Activated CD4-positive, alpha-beta T cell treated with anti-CD3 and anti-CD28 coated beads, Interleukin-2, amount 10 ng/mL, durations not matched to agents 7 days and 5 days (primary cell): ENCODE results near the gene TMPRSS7. TPM values are rescaled to one million over a fixed set of nuclear protein-coding genes. Genes with fewer than 3 reads are reported as not detected.

ENCODE experiments used
- CTCF ChIA-PET: fragments of 350-600 bp; sonication (Branson Sonifier 250); formaldehyde crosslinking; loops from one replicate; lab custom pipeline; 2021; ENCODE audit warnings: antibody characterized with exemption; lab: Charles Lee
- POLR2A ChIA-PET: fragments of 350-600 bp; sonication (Branson Sonifier 250); formaldehyde crosslinking; loops from one replicate; lab custom pipeline; 2021; ENCODE audit warnings: antibody characterized with exemption; lab: Charles Lee
- DNase-seq: peaks from one replicate; pipeline ENCODE4 v3.0.0-alpha.2; 2020
- H3K27ac Mint-ChIP-seq: one replicate; pipeline ENCODE4 v1.8.0; 2021; ENCODE audit warnings: mild to moderate bottlenecking, moderate library complexity, mixed read lengths
- H3K27me3 Mint-ChIP-seq: one replicate; pipeline ENCODE4 v1.8.0; 2021; ENCODE audit warnings: mixed read lengths
- H3K36me3 Mint-ChIP-seq: one replicate; pipeline ENCODE4 v1.8.0; 2021; ENCODE audit warnings: low read depth, mixed read lengths
- H3K4me1 Mint-ChIP-seq: one replicate; pipeline ENCODE4 v1.8.0; 2021; ENCODE audit warnings: mixed read lengths
- H3K4me3 Mint-ChIP-seq: one replicate; pipeline ENCODE4 v1.8.0; 2021; ENCODE audit warnings: mild to moderate bottlenecking, moderate library complexity, mixed read lengths
- H3K9me3 Mint-ChIP-seq: one replicate; pipeline ENCODE4 v1.8.0; 2021; ENCODE audit warnings: mixed read lengths
- total RNA-seq, 2 experiments: library from RNA; stranded (reverse); gene quantifications; one replicate each; pipeline ENCODE4 v1.2.3, GENCODE V29; 2021

TMPRSS7 gene
- total RNA-seq, 2 experiments from 2014 or later, result not detected

DNA sequence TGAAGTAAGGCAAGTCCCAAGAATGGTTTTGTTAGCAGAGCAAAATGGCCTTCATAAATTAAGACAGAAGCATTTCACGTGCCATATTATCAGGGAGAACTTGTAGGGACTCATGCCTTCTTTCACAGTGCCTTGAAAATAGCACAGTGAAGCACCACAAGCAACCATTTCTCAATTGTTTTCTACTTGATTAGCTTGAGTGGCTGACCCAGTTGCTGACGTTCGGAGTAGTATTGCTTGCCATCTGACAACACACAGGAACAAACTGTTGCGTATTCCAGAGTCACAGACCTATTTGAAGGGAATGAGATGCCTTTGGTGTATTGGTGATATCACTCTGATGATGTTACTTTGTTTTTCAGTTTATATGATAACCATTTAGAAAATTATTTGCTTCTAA is 48.7 kb downstream of the TMPRSS7 start:
- no peak overlapping the region for H3K27ac Mint-ChIP-seq
- no peaks in the 10 kb centered on the region for H3K9me3 Mint-ChIP-seq
- POLR2A ChIA-PET, result no interaction called here
- CTCF ChIA-PET, result no interaction called here
- peaks cover 46% of the 10 kb centered on the region for H3K4me1 Mint-ChIP-seq
- no peak overlapping the region for H3K4me3 Mint-ChIP-seq
- DNase-seq, result no peak
- peaks cover 5% of the 10 kb centered on the region for H3K27me3 Mint-ChIP-seq
- no peaks in the 10 kb centered on the region for H3K36me3 Mint-ChIP-seq

DNA sequence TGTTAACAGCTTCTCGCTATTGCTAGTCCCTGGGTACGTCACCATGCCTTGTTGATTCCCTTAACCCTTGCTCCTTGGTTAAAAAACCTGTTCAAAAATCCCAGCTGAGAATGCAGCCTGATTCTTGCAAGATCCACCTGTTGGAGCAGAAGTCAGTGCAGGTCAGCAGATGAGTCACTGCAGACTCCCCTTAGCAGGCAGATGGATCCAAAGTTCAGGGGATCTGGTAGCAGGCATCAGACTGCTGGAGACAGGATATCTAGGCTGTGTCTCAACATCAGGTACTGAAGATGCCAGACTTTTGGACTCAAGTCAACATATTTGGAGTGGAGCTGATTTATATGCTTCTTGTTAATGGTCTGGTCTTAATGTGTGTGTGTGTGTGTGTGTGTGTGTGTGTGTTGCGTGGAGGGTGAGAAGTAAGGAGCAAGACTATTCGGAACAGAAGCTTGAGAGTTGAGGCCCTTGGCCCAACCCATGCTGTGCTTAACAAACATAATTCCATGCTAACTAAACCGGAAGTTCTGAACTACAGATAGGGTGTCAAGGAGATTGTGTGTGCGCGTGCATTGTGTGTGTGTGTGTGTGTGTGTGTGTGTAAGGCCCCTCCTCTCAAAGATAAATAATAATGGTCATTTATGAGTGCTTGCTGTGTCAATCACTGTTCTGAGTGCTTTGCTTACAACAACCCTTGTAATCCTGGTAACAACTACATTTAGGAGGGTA is 50.6 kb downstream of the TMPRSS7 start:
- peaks cover 56% of the 10 kb centered on the region for H3K4me1 Mint-ChIP-seq
- H3K36me3 Mint-ChIP-seq, result peaks cover 4% of the 10 kb centered on the region
- H3K27me3 Mint-ChIP-seq, result peaks cover 5% of the 10 kb centered on the region
- no peaks in the 10 kb centered on the region for H3K9me3 Mint-ChIP-seq
- POLR2A ChIA-PET, result no interaction called here
- peak overlapping the region; percentile 87 for H3K27ac Mint-ChIP-seq
- CTCF ChIA-PET, result interaction anchor here (0.6 to 1.1 kb wide), 2 partner anchors 13 to 377 kb away, joined by 3 read pairs; no protein-coding TSS in a partner anchor
- DNase-seq, result no peak
- peak overlapping the region; percentile 82 for H3K4me3 Mint-ChIP-seq

DNA sequence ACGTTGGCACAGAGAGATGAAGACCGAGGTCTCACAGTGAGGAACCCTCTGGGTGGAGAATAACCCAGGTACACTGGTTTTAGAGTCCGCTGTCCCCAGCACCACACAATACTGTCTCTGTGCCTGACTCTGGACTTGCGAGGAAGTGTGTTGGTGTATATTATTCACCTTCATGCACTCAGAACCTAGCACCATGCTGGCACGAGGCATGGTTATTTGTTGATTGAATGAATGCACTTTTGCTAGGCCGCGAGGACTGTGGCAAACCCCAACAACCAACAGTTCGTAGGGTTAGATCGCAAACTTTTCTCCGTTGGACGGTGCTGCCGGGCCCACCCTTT is 51.2 kb downstream of the TMPRSS7 start:
- DNase-seq, result no peak
- no peaks in the 10 kb centered on the region for H3K9me3 Mint-ChIP-seq
- H3K27ac Mint-ChIP-seq, result peak overlapping the region; percentile 87
- H3K4me3 Mint-ChIP-seq, result peak overlapping the region; percentile 82
- POLR2A ChIA-PET, result no interaction called here
- peaks cover 5% of the 10 kb centered on the region for H3K27me3 Mint-ChIP-seq
- peaks cover 62% of the 10 kb centered on the region for H3K4me1 Mint-ChIP-seq
- CTCF ChIA-PET, result interaction anchor here (0.6 to 1.1 kb wide), 2 partner anchors 13 to 377 kb away, joined by 3 read pairs; no protein-coding TSS in a partner anchor
- H3K36me3 Mint-ChIP-seq, result peaks cover 4% of the 10 kb centered on the region

DNA sequence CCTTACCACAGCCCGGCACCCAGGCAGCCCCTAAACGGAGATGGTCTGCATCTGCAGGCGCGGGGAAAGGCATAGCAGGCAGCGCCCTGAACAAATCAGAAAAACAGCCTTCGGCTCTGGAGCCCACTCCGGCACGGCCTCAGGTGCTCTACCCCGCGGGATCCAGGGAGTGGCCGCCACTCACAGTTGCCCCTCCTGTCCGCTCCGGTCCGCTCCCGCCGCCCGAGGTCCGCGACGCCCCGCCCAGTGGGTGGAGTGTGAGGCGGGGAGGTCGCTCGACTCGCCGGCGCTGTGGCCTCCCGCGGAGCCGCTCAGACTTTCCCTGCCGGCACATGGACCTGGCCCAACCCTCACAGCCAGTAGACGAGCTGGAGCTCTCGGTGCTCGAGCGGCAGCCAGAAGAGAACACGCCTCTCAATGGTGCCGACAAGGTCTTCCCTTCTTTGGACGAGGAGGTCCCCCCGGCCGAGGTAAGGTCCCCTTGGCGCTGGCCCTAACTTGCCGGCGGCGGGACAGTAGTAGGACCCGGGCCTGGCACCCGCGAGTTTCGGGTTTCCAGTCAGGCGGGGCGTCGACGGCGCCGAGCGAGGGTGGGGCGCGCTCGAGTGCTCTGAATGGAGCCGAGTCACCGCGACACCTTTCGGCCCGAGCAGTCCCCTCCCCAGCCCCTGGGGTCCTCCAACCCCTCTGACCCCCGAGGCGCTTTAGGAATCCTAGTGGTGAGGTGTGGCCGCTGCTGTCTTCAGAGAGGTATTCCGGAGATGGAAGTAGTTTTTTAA is 51.7 kb downstream of the TMPRSS7 start, which contains the start of gene C3orf52:
Gene C3orf52, plus strand, starts transcription at position 314 of the 779 bp plus-strand sequence. Its CDS starts 19 bp downstream, at position 333.
- H3K27ac Mint-ChIP-seq, result peak within 1 kb of the TSS; percentile 87
- no peaks in the 10 kb centered on the region for H3K9me3 Mint-ChIP-seq
- peaks cover 67% of the 10 kb centered on the region for H3K4me1 Mint-ChIP-seq
- peaks cover 4% of the 10 kb centered on the region for H3K27me3 Mint-ChIP-seq
- DNase-seq, result peak; percentile 71
- peak within 1 kb of the TSS; percentile 82 for H3K4me3 Mint-ChIP-seq
- ChIA-PET CTCF (interaction anchor here (0.7 to 1.6 kb wide), 2 partner anchors 12 to 19 kb away, joined by 3 to 5 read pairs; no protein-coding TSS in a partner anchor), POLR2A (no interaction called here)
- H3K36me3 Mint-ChIP-seq, result peaks cover 8% of the 10 kb centered on the region

DNA sequence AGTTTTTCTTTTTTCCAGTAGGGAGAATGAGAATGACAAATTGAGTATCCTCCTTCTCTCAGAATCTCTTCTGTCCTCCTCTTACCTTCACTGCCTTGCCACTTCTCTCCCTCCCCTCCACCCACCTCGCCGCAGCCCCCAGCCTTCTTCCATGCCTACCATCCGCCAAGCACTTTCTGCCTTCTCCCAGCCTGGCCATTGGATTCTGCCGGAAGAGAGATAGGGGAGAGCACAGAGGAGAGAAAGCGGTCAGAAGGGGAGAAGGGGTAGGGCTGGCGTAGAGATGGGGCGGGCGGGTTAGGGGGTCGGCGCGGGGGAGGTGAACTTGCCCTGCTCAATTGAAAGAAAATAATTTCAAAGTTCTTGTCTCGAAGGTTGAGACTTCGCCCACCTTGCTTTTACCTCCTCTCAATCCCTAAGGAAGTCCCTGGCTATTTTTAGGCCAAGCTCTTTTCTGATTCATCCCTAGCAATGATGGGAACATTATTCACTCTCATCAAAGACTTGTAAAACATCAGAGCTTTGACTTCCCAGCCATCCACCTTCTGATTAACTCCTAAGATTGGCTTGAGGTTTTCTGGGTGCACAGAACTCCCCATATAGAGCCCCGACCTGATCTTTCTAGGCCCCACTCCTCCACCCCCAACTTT is 52.5 kb downstream of the TMPRSS7 start:
- Mint-ChIP-seq H3K4me1 (peaks cover 70% of the 10 kb centered on the region), H3K9me3 (no peaks in the 10 kb centered on the region), H3K27ac (peak overlapping the region; percentile 87), H3K27me3 (peaks cover 4% of the 10 kb centered on the region), H3K36me3 (peaks cover 10% of the 10 kb centered on the region), H3K4me3 (peak overlapping the region; percentile 82)
- ChIA-PET CTCF (interaction anchor here (0.7 to 1.6 kb wide), 3 partner anchors 11 to 20 kb away, joined by 3 to 5 read pairs (median 3); no protein-coding TSS in a partner anchor), POLR2A (no interaction called here)
- no peak for DNase-seq

DNA sequence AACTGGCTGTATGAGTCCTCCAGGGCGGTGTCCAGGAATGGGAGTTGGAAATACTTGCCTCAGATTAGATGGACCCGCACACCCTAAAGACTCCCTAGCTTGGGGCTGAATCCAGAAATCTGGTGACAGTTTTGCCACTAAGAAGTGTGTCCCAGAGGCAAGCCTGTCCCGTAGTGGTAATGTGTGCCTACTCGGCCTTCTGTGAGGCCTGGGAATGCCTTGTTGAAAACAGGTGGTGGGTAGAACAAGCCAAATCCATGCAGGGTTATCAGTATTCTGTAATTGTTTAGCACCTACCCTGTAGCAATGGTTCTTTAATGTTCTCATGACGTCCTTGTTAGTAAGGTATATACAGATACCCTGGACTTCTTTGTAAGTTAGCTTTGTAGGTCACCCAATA is 53.2 kb downstream of the TMPRSS7 start:
- Mint-ChIP-seq H3K27me3 (peaks cover 4% of the 10 kb centered on the region), H3K36me3 (peaks cover 13% of the 10 kb centered on the region), H3K4me3 (peak overlapping the region; percentile 82), H3K4me1 (peaks cover 77% of the 10 kb centered on the region), H3K9me3 (no peaks in the 10 kb centered on the region), H3K27ac (no peak overlapping the region)
- DNase-seq, result no peak
- ChIA-PET POLR2A (no interaction called here), CTCF (interaction anchor here (1.0 to 1.6 kb wide), 3 partner anchors 10 to 20 kb away, joined by 3 to 5 read pairs (median 3); no protein-coding TSS in a partner anchor)

DNA sequence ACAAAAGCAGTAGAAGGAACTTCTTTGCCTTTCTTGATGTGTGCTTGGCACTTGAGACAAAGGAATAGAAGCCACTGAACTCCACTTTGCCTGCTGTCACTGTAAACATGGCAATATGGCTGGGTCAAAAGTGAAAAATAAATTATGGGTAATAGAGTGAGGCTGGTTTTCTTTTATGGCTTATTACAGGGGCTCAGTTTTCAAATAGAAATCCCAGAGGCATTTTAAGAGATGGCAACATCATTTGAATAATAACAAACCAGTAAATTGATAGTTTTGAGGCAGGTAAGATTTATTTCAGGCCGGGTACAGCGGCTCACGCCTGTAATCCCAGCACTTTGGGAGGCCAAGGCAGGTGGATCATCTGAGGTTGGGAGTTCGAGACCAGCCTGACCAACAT is 54.4 kb downstream of the TMPRSS7 start:
- peaks cover 83% of the 10 kb centered on the region for H3K4me1 Mint-ChIP-seq
- no peak overlapping the region for H3K27ac Mint-ChIP-seq
- CTCF ChIA-PET, result interaction anchor here (1.0 to 1.1 kb wide), 2 partner anchors 8 to 18 kb away, joined by 3 read pairs; no protein-coding TSS in a partner anchor
- H3K9me3 Mint-ChIP-seq, result no peaks in the 10 kb centered on the region
- POLR2A ChIA-PET, result no interaction called here
- no peak overlapping the region for H3K4me3 Mint-ChIP-seq
- peaks cover 2% of the 10 kb centered on the region for H3K27me3 Mint-ChIP-seq
- DNase-seq, result no peak
- peaks cover 19% of the 10 kb centered on the region for H3K36me3 Mint-ChIP-seq

DNA sequence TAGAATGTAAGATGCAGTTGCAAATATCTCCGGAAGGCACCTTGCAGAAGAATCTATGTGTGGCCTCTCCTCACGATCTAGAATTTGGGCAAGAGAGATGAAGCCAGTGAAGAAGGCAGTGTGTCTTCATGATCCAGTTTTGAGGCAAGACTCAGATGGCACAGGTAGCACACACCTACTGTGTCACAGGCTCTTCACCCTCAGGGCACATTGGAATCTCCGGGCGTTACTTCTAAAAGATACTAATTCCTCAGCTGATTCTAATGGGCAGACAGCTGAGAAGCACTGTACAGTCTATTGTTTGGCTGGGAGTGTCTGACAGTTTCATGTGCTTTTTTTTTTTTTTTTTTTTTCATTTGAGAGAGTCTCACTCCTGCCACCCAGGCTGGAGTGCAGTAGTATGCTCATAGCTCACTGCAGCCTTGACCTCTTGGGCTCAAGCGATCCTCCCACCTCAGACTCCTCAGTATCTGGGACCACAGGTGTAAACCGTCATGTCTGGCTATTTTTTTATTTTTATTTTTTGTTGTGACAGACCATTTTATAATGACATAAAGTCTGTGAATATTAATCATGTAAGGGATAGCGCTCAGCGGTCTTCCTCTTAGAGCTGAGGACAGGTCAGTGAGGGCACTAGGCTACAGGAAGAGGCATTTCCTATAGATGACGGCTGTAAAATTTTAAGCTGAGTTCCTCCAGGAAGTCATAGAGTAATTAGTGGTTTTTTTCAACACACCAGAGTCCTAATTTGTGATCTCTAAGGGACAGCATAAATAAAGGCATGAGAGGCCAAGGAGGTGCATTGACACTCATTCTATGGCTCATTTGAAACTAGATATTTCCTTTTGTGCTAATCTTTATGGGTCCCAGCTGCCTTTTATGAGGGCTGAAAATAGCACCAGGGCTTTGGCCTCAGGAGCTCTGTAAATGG is 55.7 kb downstream of the TMPRSS7 start:
- H3K9me3 Mint-ChIP-seq, result no peaks in the 10 kb centered on the region

DNA sequence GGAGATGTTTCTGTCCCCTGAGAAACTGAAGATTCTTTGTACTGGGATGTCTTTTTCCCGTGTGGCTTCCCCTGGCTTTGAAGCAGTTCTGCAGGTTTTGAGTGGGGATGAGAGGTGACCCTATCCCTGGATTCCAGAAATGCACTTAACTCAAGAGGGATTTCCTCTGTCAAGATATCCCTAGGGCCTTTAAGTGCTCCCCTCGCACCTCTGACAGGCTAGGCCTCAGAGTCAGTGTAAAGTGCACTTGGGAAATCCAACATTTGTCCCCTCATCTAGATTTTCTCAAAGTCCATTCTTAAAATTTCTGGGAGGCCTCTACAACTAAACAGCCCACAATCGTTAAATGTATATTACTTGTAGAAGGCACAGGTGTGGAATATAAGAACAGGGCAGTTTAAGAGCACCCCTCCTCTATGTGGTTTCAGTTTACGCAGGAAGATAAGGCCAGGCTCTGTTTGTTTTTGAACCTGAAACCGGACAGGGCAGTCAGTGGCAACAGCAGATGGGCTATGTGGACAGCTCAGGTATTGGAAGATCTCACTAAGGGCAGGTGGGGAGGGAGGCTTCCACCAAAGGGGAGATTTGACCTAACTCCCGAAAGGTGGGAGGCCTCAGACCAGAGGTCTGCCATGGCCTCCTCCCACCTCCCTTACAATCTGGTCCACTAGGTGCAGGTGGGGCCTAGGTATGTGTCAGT is 56.5 kb downstream of the TMPRSS7 start:
- H3K27me3 Mint-ChIP-seq, result no peaks in the 10 kb centered on the region
- H3K27ac Mint-ChIP-seq, result peak overlapping the region; percentile 51
- no peak overlapping the region for H3K4me3 Mint-ChIP-seq
- no peak for DNase-seq
- CTCF ChIA-PET, result interaction anchor here (1.5 kb wide), 1 partner anchor 16 kb away, joined by 4 read pairs; no protein-coding TSS in a partner anchor
- peaks cover 67% of the 10 kb centered on the region for H3K4me1 Mint-ChIP-seq
- no peaks in the 10 kb centered on the region for H3K9me3 Mint-ChIP-seq
- POLR2A ChIA-PET, result no interaction called here
- peaks cover 34% of the 10 kb centered on the region for H3K36me3 Mint-ChIP-seq

More for the DNA sequence above, 55.7 kb downstream of the TMPRSS7 start:
- ChIA-PET POLR2A (interaction anchor here (0.6 kb wide), 2 partner anchors 10 to 87 kb away, joined by 3 read pairs; no protein-coding TSS in a partner anchor), CTCF (interaction anchor here (1.0 to 1.5 kb wide), 3 partner anchors 10 to 20 kb away, joined by 3 to 4 read pairs (median 3); no protein-coding TSS in a partner anchor)
- peaks cover 70% of the 10 kb centered on the region for H3K4me1 Mint-ChIP-seq
- peaks cover 25% of the 10 kb centered on the region for H3K36me3 Mint-ChIP-seq
- DNase-seq, result no peak
- H3K4me3 Mint-ChIP-seq, result no peak overlapping the region
- H3K27me3 Mint-ChIP-seq, result no peaks in the 10 kb centered on the region
- H3K27ac Mint-ChIP-seq, result peak overlapping the region; percentile 51

DNA sequence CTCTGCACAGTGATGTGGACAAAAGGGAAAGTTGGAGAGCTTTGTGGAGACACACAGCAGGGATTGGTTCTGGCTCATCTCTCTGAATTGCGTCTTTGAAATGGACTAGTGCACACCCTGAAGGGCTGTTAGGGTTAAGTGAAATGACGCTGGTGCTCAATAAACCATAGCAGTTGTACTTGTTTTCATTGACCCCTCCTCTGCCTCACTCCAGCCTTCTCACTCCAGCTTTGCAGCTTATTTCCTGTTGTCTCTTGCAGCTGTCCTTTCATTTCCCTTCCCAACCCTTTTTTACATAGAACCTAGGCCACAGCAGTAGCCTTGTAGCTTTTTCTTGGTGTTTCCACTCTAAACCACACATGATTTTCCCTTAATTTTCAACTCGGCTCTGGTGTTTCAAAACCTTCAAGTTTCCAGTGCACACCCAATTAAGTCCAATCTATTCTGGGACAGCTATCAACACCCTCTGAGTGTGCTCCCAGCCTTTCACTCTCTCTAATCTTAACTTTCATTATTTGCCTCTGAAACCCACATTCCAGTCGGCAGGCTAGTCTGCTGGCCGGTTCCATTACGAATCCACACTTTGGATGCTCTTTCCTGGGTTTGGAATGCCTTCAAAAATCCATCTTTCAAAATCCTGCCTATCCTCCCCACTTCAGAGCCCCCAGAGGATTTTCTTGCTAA is 58.1 kb downstream of the TMPRSS7 start:
- Mint-ChIP-seq H3K9me3 (no peaks in the 10 kb centered on the region), H3K4me3 (no peak overlapping the region), H3K36me3 (peaks cover 39% of the 10 kb centered on the region), H3K27ac (peak overlapping the region; percentile 69), H3K27me3 (no peaks in the 10 kb centered on the region), H3K4me1 (peaks cover 53% of the 10 kb centered on the region)
- no peak for DNase-seq
- ChIA-PET POLR2A (interaction anchor here (0.6 kb wide), 1 partner anchor 494 kb away, joined by 3 read pairs; no protein-coding TSS in a partner anchor), CTCF (interaction anchor here (0.6 to 1.6 kb wide), 6 partner anchors 12 to 1113 kb away, joined by 3 to 5 read pairs (median 4); no protein-coding TSS in a partner anchor)
